Measurements from ENCODE around the gene COQ10A. TPM values are rescaled to one million over a fixed set of nuclear protein-coding genes. Genes with fewer than 3 reads are reported as not detected.

COQ10A gene
- total RNA-seq, 2 experiments from 2014 or later: 12.8 to 16.7 TPM

- Mint-ChIP-seq H3K27ac (no peak within 1 kb of the TSS), H3K4me3 (no peak within 1 kb of the TSS), H3K36me3 (ENCODE audit: low read depth) (peaks cover 6% of the 10 kb centered on the region), H3K4me1 (peaks cover 12% of the 10 kb centered on the region), H3K9me3 (no peaks in the 10 kb centered on the region), H3K27me3 (no peaks in the 10 kb centered on the region)
- DNase-seq: no peak
- ChIA-PET POLR2A (interaction anchor here (1.1 kb wide), 1 partner anchor 7 kb away, joined by 4 read pairs; no protein-coding TSS in a partner anchor), CTCF (no interaction called here)
These were observed 36.8 kb upstream of the COQ10A start, which contains the start of gene SLC39A5 for GRCh38 chr12:56229916-56230431. Gene SLC39A5 (plus strand): TSS chr12:56230051. CDS start chr12:56231275, 1,224 bp downstream.

DNA sequence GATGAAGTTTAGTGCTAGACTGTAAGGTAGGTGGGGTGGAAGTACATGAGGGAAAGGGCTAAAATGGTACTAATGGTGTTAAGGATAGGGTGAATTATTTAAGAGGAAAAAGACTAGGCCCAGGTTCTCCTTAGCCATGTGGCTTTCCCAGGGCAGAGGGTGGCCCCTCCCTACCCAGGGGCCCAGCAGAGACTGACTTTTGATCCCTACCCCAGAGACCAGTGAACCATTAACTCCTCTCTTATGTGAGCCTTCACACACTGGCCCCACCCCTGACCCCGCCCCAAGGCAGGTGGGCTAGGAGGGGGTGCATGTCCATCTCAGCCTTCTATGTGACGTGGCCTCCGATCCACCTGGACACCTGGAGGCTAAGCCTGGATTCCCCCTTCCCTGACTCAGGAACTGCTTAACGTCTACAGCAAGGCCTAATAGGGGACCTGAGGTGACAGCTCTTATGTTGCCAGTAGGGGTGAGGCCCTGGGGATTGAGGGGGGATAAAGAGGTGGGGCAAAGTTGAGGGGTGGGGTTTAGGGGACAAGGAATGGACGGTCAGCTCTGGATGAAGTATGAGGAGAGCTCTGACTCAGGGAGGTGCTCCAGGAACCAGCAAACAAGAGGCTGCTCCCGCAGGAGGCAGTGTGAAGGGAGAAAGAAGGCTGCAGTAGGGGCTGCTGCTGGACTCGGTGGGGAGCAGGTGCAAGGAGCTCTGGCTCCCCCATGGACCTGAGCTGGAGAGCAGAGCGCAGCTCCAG, 36.1 kb upstream of the COQ10A start:
- no peak overlapping the region for H3K27ac Mint-ChIP-seq
- CTCF ChIA-PET: no interaction called here
- no peak for DNase-seq
- no peaks in the 10 kb centered on the region for H3K9me3 Mint-ChIP-seq
- H3K27me3 Mint-ChIP-seq: no peaks in the 10 kb centered on the region
- POLR2A ChIA-PET: interaction anchor here (1.1 kb wide), 1 partner anchor 8 kb away, joined by 4 read pairs; no protein-coding TSS in a partner anchor
- H3K4me3 Mint-ChIP-seq: no peak overlapping the region
- H3K36me3 Mint-ChIP-seq (ENCODE audit: low read depth): peaks cover 6% of the 10 kb centered on the region
- peaks cover 6% of the 10 kb centered on the region for H3K4me1 Mint-ChIP-seq

- no peaks in the 10 kb centered on the region for H3K27me3 Mint-ChIP-seq
- ChIA-PET POLR2A (interaction anchor here (1.1 kb wide), 1 partner anchor 9 kb away, joined by 4 read pairs; no protein-coding TSS in a partner anchor), CTCF (no interaction called here)
- no peak overlapping the region for H3K4me3 Mint-ChIP-seq
- H3K36me3 Mint-ChIP-seq (ENCODE audit: low read depth): peaks cover 3% of the 10 kb centered on the region
- no peaks in the 10 kb centered on the region for H3K9me3 Mint-ChIP-seq
- no peak overlapping the region for H3K27ac Mint-ChIP-seq
- no peak for DNase-seq
- H3K4me1 Mint-ChIP-seq: peaks cover 2% of the 10 kb centered on the region
These were observed 35.6 kb upstream of the COQ10A start for GRCh38 chr12:56231184-56231582.

- H3K9me3 Mint-ChIP-seq: no peaks in the 10 kb centered on the region
- no peak overlapping the region for H3K4me3 Mint-ChIP-seq
- no peaks in the 10 kb centered on the region for H3K4me1 Mint-ChIP-seq
- CTCF ChIA-PET: interaction anchor here (1.1 kb wide), 1 partner anchor 13 kb away, joined by 3 read pairs; the partner anchor contains the start of gene RNF41
- POLR2A ChIA-PET: no interaction called here
- DNase-seq: no peak
- H3K27ac Mint-ChIP-seq: no peak overlapping the region
- no peaks in the 10 kb centered on the region for H3K27me3 Mint-ChIP-seq
- peaks cover 5% of the 10 kb centered on the region for H3K36me3 Mint-ChIP-seq (ENCODE audit: low read depth)
These were observed 31.9 kb upstream of the COQ10A start for GRCh38 chr12:56234746-56235436.

- Mint-ChIP-seq H3K27ac (no peak overlapping the region), H3K27me3 (no peaks in the 10 kb centered on the region), H3K9me3 (no peaks in the 10 kb centered on the region), H3K36me3 (ENCODE audit: low read depth) (peaks cover 10% of the 10 kb centered on the region), H3K4me3 (no peak overlapping the region), H3K4me1 (no peaks in the 10 kb centered on the region)
- ChIA-PET CTCF (no interaction called here), POLR2A (interaction anchor here (0.9 to 2.4 kb wide), 2 partner anchors 14 to 79 kb away, joined by 3 to 11 read pairs; partner anchors contain the start of gene RNF41)
- DNase-seq: no peak
These were observed 30.7 kb upstream of the COQ10A start for GRCh38 chr12:56236091-56236490.

DNA sequence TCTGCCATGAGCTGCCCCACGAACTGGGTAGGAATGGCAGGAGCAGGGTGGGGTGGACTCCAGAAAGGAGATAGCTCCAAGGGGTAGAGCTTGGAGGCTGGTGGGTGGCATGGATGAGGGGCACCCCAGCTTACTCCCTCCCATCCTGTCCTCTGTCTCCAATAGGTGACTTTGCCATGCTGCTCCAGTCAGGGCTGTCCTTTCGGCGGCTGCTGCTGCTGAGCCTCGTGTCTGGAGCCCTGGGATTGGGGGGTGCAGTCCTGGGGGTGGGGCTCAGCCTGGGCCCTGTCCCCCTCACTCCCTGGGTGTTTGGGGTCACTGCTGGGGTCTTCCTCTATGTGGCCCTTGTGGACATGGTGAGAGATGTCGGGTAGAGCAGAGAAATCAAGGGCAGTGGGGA, 29.8 kb upstream of the COQ10A start:
- Mint-ChIP-seq H3K4me3 (no peak overlapping the region), H3K27ac (no peak overlapping the region), H3K9me3 (no peaks in the 10 kb centered on the region), H3K36me3 (ENCODE audit: low read depth) (peaks cover 16% of the 10 kb centered on the region), H3K4me1 (no peaks in the 10 kb centered on the region), H3K27me3 (no peaks in the 10 kb centered on the region)
- ChIA-PET CTCF (no interaction called here), POLR2A (interaction anchor here (0.9 to 2.4 kb wide), 2 partner anchors 15 to 78 kb away, joined by 3 to 11 read pairs; partner anchors contain the start of gene RNF41)
- DNase-seq: no peak

DNA sequence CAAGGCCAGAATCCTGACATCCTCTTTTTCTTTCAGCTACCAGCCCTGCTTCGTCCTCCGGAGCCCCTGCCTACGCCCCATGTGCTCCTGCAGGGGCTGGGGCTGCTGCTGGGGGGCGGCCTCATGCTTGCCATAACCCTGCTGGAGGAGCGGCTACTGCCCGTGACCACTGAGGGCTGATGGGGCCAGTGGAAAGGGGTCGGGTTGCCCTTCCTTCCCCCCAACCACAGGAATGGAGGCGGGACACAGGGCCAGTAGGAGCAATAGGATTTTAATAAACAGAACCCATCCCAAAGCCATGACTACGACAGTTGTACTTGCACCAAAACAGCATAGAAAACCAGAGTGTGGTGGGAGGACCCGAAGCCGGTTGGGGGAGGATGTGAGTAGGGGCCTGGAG, 29.2 kb upstream of the COQ10A start:
- Mint-ChIP-seq H3K27me3 (no peaks in the 10 kb centered on the region), H3K27ac (no peak overlapping the region), H3K4me1 (no peaks in the 10 kb centered on the region), H3K9me3 (no peaks in the 10 kb centered on the region), H3K4me3 (no peak overlapping the region), H3K36me3 (ENCODE audit: low read depth) (peaks cover 18% of the 10 kb centered on the region)
- CTCF ChIA-PET: no interaction called here
- POLR2A ChIA-PET: interaction anchor here (2.4 kb wide), 1 partner anchor 16 kb away, joined by 11 read pairs; the partner anchor contains the start of gene RNF41
- DNase-seq: no peak

DNA sequence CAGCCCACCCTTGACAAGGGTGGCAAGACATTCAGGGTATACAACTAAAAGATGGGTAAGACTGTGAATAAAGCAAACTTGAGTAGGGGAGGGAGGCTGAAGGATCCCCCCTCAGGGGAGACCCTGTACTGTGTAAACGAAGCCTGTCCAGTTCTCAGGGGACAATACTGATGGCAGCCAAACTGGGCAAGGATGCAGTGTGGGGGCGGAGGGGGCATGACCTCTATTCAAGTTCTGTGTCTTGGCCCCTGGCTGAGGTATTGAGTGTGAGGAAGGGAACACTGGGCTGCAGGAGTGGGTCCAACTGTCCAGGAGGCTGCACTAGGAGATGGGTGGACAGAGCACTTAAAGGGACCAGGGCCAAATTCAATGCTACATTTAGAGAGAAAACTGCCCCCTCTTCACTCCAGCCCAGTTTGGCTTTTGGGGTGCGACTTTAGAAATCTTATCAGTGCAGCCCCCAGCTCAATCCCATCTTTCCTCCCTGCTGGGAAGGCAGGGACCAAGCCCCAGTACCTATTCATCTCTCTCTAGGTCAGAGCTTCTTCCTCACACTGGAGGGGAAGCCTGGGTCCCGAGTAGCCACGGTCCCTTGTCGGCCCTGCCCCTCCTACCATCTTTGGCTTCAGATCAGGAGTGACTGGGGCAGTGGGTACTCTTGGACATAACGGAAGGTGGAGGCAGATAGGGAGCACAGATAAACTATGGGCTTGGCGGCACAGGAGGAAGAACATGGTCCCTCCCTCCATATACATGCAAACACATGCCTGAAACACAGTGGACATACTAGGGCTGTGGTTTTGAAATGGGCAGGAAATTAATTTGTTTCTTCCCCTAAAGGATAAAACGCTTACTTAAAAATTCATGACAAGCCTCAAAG, 25.1 kb upstream of the COQ10A start:
- Mint-ChIP-seq H3K36me3 (ENCODE audit: low read depth) (peaks cover 37% of the 10 kb centered on the region), H3K9me3 (no peaks in the 10 kb centered on the region), H3K27ac (no peak overlapping the region), H3K4me3 (no peak overlapping the region), H3K27me3 (no peaks in the 10 kb centered on the region), H3K4me1 (no peaks in the 10 kb centered on the region)
- DNase-seq: no peak
- CTCF ChIA-PET: no interaction called here
- POLR2A ChIA-PET: no interaction called here

DNA sequence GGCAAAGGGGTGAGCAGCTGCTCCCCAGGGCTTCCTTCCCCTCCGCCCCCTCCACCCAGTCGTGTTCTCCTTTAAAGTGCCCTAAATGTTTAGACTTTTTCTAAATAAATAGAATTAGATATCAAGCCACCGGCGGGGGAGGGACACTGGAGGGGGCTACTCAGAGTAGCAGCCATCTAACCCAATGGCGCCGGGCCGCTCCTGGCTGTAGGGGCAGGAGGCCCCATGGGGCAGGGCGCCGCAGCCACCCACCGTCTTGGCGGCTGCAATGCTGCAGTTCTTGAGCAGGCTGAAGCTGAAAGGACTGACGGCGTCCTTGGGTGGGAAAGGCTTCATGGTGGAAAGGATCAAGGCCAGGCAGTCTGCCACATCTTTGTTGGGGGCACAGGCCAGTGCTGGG, 23.8 kb upstream of the COQ10A start:
- POLR2A ChIA-PET: interaction anchor here (0.5 kb wide), 1 partner anchor 20 kb away, joined by 3 read pairs; no protein-coding TSS in a partner anchor
- Mint-ChIP-seq H3K4me3 (no peak overlapping the region), H3K36me3 (ENCODE audit: low read depth) (peaks cover 45% of the 10 kb centered on the region), H3K9me3 (no peaks in the 10 kb centered on the region), H3K27me3 (no peaks in the 10 kb centered on the region), H3K4me1 (no peaks in the 10 kb centered on the region), H3K27ac (no peak overlapping the region)
- no peak for DNase-seq
- CTCF ChIA-PET: no interaction called here

DNA sequence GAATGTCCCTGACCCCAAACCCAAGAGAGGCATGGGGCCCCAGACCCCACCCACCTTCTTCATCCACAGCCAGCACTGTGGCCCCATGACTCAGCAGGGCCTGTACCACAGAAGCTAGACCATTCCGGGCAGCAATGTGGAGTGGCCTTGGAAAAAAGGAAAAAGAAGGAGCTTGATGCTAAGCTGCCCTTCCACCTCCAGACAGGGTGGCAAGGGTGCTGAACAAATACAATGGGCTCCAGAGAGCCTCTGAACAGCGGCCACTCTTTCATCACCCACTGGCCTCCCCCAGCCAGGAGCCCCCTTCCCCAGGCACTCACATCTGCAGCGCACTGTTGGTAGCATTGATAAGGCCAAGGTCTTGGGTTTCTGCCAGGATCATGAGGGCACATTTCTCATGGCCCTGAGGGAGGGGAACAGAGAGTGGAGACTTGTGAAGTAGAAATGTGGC, 23.0 kb upstream of the COQ10A start:
- ChIA-PET CTCF (no interaction called here), POLR2A (no interaction called here)
- DNase-seq: no peak
- H3K36me3 Mint-ChIP-seq (ENCODE audit: low read depth): peaks cover 45% of the 10 kb centered on the region
- H3K27me3 Mint-ChIP-seq: no peaks in the 10 kb centered on the region
- H3K9me3 Mint-ChIP-seq: no peaks in the 10 kb centered on the region
- no peaks in the 10 kb centered on the region for H3K4me1 Mint-ChIP-seq
- H3K27ac Mint-ChIP-seq: no peak overlapping the region
- no peak overlapping the region for H3K4me3 Mint-ChIP-seq

GRCh38 chr12:56244494-56244893, 22.2 kb upstream of the COQ10A start:
- H3K36me3 Mint-ChIP-seq (ENCODE audit: low read depth): peaks cover 48% of the 10 kb centered on the region
- no peaks in the 10 kb centered on the region for H3K27me3 Mint-ChIP-seq
- CTCF ChIA-PET: interaction anchor here (1.0 kb wide), 1 partner anchor 52 kb away, joined by 3 read pairs; no protein-coding TSS in a partner anchor
- H3K9me3 Mint-ChIP-seq: no peaks in the 10 kb centered on the region
- H3K4me3 Mint-ChIP-seq: no peak overlapping the region
- POLR2A ChIA-PET: no interaction called here
- H3K27ac Mint-ChIP-seq: no peak overlapping the region
- H3K4me1 Mint-ChIP-seq: no peaks in the 10 kb centered on the region
- DNase-seq: no peak

GRCh38 chr12:56247923-56248322, 18.8 kb upstream of the COQ10A start:
- Mint-ChIP-seq H3K4me3 (no peak overlapping the region), H3K4me1 (no peaks in the 10 kb centered on the region), H3K27me3 (no peaks in the 10 kb centered on the region), H3K36me3 (ENCODE audit: low read depth) (peaks cover 50% of the 10 kb centered on the region), H3K27ac (no peak overlapping the region), H3K9me3 (no peaks in the 10 kb centered on the region)
- ChIA-PET CTCF (interaction anchor here (1.2 to 1.6 kb wide), 2 partner anchors 10 to 20 kb away, joined by 3 to 7 read pairs; partner anchors contain the start of gene ANKRD52), POLR2A (interaction anchor here (2.0 kb wide), 1 partner anchor 10 kb away, joined by 8 read pairs; the partner anchor contains the start of gene ANKRD52)
- no peak for DNase-seq
